ENCODE data around the gene LPA. TPM values are rescaled to one million over a fixed set of nuclear protein-coding genes. Genes with fewer than 3 reads are reported as not detected.

The LPA gene
- total and polyA plus RNA-seq, 2 of the 8 experiments (the other 6 are each of a cell fraction or from before 2014, with no cell fraction given), result 0.39 TPM; not detected in 1

GRCh38 chr6:160535270-160535669 lies 128.8 kb downstream of the LPA start (continued):
- TF ChIP-seq SAP30 (IDR thresholded peaks at IDR 0.05; ENCODE audit: insufficient read depth, insufficient replicate concordance, low read length), result no peak
- TF ChIP-seq SP4 (IDR thresholded peaks at IDR 0.05; ENCODE audit: low read length), result no peak
- TF ChIP-seq RFX5 (IDR thresholded peaks at IDR 0.05; ENCODE audit: borderline replicate concordance, low read depth, low read length), result no peak
- no peak for TF ChIP-seq CBX5 (IDR thresholded peaks at IDR 0.05; ENCODE audit: low read depth, low read length)
- TF ChIP-seq KDM1A (IDR thresholded peaks at IDR 0.05; ENCODE audit: borderline replicate concordance, low read length), result no peak
